Activated CD4-positive, alpha-beta T cell treated with anti-CD3 and anti-CD28 coated beads, Interleukin-10, Interleukin-2, amounts not matched to agents 100 ng/mL and 50 ng/mL, durations not matched to agents 16 hours and 8 hours (primary cell): ENCODE results near the gene MAP4K5.
"Not testable (repeated sequence)": the region's sequence is repeated elsewhere in the genome, so short reads cannot be mapped to it uniquely, and the experiment has no call there.

Source experiments
- DNase-seq: peaks from one replicate; pipeline ENCODE4 v3.0.0-alpha.2; 2020

Gene MAP4K5

DNA sequence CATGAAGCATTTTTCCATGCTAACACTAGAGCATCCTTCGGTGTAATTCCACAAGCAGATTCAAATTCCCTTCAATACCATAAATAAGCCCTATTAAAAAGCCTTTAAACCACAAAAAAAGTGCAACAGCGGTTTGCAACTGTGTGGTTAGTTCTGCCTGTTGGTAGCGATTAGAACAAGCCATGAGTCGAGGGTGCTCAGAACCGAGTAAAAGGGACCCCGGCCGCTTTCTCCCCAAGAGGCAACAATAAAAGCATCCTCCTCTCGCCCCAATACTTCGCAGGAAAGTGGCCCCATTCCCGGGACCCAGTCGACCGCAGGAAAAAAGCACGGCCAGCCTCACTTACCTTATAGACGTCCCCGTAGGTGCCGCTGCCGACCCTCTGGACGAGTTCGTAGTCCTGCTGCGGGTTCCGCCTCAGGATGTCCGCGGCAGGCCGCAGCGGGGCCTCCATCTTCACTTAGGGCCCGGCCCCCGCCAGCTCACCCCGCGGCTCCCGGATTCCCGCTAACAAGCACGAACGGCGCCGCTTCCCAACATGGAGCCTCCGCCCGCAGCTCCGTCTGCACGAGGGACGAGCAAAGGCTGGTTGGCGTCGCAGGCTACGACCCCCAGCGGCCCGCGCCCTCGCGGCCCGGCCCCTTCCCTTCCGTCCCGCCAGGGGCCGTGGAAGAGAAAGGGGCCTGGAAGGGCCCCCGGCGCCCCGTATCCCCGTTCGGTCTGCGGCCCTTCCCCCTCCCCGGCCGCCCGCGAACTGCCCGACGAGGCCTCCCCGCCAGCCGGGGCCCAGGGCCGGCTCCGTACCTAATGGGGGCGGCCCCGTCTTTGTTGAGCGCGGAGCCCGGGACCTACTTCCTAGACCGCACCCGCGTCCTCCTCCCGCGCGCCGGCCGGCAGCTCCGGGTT is 521 bp downstream of the MAP4K5 start:
- peak; percentile 31 for DNase-seq

DNA sequence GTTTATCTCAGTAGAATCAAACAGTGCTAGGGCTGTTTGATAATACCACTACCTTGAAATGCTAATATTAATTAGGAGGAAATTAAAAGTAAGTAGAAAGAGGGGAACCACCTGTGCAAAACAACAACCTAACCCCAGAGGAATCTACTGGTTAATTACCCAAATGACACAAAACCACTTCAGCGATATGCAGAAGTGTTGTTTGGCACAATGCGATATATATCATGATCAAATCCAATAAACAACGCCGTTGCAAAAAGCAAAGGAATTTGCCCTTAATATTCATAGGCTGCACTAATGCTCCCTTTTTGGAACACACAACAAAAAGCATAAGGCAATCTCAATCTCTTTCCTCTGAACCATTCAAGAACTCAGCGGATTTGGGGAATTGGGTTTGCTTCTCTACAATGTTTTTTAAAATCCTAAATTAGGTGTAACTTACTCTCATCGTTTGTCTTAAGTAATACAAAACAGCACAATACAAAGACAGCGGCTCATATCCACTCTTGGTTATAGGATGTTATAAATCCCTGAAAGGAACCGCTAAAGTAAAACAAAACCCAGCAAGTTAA is 1.5 kb downstream of the MAP4K5 start:
- no peak for DNase-seq

DNA sequence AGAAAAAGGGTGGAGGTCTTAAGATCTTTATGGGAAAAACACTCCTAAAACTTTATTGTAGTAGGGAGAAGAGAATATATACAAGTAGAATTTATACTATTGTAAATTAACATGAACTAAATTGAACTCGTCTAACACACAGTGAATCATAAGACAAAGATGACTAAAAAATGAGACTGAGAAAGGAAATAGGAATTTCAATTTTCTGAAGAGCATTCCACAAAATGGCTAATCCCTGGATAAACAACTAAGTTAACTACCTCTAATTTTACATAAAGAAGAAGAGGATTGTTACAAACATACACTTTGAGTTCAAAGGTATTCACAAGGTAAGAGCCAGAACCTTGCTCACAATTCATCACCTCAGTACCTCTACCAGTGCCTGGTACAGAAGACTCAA is 2.0 kb downstream of the MAP4K5 start:
- DNase-seq: no peak

DNA sequence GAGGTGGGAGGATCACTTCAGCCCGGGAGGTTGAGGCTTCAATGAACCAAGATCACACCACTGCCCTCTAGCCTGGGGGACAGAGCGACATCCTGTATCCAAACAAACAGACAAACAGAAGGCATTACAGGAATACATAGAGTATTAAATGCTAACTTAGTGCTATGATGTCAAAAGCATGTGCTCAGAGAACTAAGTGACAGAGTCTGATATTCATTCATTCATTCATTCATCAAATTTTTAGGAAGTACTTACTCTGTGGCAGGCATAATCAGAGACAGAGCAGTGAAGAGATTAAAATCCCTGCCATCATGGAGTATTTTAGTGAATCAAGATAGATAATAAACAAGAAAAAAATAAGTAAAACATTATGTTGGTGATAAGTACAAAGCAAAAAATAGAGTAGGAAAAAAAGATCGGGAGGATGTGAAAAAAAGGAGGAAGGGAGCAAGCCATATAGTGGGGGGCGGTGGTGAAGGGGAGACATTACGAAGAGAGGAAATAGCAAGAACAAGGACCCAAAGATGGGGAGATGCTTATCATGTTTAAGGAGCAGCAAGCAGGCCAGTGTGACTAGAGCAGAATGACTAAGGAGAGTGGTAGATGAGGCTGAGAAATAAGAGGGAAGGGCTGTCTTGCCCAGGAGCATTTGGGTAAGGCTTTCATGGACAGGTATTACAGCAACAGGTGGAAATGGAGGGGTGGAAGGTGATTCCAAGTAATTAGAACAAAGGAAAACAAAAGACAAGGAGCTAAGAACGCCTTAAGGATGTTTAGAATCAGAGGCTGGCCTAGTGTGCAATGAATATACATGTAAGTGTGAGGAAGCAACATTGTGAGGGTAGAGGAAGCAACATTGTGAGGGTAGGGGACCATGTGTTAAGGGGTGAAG is 2.8 kb downstream of the MAP4K5 start:
- no peak for DNase-seq

DNA sequence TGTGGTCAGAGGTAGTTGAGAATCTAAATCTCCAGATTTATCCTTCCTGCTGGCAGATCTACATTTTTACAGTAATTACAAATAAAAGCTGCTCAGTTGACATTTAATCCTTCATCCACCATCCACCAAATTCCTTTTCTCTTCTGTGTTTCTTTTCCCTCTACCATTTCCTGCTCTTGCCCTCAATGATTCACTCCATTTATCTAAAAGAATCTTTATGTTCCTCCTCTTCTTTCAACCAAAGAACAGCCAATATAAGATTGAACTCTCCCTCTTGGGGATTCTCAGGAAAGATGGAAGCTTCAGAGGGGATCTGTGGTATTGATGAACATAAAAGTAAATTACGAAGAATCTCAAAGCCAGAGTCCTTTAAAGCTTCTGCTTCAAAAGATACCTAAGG is 4.4 kb downstream of the MAP4K5 start:
- no peak for DNase-seq

DNA sequence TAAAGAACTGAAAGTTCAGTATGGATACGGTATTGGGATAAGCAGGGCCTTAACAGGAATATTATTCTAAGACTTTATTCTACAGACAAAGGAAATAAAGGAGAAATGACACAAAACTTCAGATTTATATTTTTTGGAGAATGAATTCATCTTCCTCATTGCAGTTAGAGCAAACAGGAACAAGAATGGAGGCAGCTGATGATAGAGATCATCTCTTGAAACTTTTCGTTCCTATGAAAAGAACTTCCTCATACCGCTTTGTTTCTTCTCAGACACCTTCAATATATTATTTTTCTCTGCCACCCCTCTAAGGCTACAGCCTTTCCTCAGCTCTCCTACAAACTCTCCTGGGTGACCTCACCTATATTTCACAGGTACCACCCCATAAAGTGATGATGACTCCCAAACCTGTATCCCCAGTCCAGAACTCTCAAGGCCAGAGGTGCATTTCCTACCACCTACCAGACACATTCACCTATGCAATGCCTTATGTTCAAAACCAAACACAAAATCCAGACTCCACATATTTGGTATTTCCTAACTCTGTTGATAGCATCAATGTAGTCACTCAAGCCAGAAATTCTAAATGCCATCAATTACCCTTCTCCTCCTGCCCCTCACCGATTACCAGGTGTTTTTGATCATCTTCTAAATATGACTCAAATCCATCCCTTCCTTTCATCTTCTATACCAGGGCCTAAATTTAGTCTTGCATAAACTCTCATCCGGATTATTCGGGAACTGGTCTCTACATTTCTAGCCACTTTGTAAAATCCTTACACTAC is 7.4 kb downstream of the MAP4K5 start:
- no peak for DNase-seq

DNA sequence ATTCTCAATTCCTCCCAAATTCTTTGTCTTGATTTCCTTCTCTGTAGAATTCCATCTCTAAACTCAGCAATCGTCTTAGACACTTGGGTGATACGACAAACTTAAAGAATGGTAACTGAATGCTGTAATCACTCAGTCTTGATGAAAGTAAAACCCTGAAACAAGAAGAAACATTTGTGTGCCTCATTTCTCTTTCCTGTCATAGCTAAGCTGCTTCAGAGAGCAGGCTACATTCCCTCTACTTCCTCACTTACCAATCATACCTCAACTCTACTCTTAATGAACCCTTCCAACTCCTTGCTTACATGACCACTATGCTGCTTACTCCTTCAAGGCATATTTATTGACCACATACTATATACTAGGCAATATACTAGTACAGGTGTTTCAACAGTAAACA is 8.3 kb downstream of the MAP4K5 start:
- peak; percentile 34 for DNase-seq

DNA sequence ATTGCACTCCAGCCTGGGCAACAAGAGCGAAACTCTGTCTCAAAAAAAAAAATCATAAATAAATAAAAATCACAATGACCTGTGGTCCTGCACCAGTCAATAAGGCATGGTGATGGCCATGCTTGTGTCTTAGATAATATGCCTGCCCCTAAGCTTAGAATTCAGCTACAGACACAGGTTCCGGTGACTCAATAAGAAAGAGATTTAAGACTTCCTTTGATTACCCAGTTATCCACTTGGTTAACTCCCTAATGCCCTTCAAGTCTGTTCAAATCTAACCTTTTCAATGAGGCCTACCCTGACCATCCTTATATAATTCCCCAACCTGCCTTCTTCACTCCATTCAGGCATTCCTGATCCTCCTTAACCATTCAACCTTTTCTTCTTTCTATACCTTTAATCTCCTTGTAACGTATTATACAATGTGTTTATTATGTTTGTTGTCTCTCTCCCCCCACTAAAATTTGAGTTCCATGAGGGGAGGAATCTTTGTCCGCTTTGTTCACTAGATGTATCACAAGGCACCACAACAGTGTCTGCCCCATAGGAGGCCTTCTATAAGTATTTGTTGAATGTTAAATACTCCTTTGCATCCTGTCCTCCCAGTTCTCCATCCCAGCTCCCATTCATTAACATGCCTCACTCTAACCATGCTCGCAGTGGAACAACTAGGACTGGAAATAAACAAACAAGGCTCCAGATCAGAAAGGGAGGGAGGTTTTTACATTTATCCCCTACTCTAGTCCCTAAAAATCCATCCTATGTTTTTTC is 8.9 kb downstream of the MAP4K5 start:
- DNase-seq: no peak

DNA sequence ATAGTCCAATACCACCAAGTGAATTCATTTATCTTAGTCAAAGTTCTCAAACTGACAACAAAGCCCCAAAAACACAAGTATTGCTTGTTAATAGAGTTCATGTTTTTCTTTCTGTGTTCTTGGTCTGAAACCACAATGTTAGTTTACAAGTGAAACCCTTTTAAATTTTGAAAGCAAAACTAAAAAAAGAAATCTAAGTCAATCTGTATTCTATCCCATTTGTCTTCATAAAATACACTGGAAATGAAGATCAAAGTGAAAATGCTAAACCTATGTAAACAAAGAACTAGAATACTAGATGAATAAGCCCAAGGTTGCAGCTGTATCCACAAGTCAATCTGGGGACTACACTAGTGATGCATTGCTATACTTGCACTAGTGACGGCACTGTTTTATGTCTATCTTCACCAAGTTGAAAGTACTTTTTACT is 10.4 kb downstream of the MAP4K5 start:
- peak; percentile 79 for DNase-seq

DNA sequence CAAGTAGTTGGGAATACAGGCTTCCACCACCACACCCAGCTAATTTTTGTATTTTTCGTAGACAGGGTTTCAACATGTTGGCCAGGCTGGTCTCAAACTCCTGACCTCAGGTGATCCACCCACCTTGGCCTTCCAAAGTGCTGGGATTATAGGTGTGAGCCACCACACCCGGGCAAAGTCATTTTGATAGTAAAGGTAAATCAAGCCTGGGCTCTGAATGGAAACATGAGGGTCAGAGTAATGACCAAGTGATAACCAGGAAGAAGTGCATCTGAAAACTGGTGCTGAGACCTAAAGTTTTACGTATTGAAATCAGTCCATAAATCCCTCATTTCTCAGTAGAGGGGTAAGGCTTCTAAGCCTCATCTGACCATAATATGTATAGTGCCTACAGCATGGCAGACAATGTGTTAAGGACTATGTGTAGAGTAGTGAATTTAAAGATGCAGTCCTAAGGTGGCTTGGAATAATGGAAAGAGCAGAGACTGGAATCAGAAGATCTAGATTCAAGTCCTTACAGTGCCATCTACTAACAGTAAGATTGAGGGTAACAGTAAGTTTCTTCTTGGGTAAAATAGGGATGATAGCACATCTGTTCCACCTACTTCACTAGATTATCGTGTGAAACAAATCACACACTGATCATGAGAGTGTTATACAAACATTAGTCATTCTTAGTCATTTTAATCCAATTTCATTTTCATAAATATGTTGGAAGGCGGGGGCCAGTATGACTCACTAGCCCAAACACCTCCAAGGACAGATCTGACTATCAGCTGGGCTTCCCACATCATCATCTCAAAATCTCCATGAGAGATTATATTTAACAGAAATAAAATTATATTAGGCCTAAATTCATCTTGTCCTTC is 11.2 kb downstream of the MAP4K5 start:
- DNase-seq: peak; percentile 89

DNA sequence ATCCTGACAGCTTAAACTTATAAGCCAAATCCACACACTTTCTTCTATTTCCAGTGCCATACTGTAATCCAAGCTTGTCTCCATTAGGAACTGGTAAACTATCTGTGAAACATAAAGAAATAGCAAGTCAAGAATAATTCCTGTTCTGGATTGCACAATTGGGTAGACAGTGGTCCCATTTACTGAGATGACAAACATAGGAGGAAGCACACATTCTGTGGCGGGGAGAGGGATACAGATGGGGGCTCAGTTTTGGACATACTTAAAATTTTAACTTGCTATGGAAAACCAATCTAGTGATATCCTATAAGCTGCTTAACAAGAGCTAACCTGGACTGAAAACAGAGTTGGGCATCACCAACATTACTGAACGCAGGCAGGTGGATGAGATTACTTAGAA is 16.3 kb downstream of the MAP4K5 start:
- no peak for DNase-seq

DNA sequence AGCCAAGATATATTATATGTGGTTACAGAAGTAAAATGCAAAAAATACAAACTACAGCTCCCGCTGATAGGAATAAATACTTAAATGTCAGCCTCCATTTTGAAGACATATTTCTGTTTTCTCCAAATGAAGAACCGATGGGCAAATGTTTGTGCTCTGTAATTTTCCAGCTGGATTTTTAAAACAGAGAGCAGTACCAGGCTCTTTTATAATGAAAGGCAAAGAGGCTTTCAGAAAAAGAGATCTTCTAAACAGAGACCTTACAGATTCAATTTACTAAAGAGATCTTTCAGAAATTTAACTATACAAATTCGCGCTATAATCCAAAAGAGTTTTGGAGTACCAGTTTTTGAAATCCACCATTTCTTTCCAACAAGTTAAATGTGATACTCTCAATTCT is 19.9 kb downstream of the MAP4K5 start:
- no peak for DNase-seq

DNA sequence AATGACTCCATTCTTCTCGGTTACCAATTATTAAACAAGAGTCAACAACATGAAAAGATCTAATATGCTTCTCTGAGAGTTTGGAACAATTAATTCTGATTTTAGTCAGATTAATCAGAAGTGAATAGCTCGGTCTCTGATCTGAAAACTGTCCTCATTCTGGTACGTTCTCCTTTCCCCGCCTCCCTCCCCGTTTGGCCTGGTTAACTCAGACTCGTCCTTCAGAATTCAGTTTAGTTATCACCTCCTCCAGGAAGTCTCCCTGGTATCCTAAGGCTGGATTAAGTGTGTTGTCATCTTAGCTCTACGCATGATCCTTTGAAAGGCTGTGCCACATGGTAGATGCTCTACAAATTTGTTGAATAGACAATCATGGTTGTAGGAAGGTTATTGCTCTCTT is 22.2 kb downstream of the MAP4K5 start:
- DNase-seq: no peak

DNA sequence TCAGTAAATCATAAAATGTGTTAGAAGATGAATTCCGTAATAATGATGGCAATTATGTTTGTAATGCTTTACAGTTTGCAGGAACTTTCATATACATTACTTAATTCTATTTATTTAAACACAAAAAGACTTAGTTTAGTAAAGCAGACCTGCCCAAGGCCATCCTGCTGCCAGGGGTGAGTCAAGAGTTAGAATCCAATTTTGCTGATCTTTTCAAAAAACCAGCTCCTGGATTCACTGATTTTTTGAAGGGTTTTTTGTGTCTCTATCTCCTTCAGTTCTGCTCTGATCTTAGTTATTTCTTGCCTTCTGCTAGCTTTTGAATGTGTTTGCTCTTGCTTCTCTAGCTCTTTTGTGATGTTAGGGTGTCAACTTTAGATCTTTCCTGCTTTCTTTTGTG is 25.3 kb downstream of the MAP4K5 start:
- DNase-seq: not testable (repeated sequence)

DNA sequence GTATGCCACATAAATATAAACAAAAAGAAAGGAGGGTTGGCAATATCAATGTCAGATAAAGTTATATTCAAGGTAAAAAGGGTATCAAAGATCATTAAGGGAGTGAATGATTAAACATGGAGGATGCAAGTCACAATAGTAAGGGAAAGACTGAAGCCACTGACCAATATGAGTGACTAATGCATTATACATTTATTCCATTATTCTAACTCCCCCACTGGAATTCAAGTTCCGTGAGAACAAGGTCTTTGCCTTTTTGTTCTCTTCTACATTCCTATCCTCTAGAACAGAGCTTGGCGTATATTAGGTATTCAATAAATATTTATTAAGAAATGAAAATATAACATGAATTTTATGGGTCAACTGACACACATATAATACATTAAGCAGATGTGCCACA is 30.7 kb downstream of the MAP4K5 start:
- DNase-seq: no peak

DNA sequence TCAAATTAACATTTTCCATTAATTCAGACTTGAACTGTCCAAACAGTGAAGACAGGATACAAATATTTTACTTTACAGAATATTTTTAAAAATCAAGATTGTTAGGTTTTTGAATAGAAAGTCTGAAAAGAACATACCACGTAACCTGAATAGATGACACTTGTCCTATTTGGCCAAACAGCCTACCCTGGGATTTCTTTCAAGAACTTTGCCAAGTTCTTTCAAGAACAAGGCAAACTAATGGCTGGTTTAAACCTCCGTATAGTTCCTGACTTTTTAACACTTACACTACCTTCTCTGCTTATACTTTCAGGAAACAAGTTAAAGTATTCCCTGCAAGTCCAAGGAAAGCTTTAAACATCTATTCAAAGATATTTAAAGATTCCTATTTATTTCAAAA is 35.0 kb downstream of the MAP4K5 start:
- no peak for DNase-seq

DNA sequence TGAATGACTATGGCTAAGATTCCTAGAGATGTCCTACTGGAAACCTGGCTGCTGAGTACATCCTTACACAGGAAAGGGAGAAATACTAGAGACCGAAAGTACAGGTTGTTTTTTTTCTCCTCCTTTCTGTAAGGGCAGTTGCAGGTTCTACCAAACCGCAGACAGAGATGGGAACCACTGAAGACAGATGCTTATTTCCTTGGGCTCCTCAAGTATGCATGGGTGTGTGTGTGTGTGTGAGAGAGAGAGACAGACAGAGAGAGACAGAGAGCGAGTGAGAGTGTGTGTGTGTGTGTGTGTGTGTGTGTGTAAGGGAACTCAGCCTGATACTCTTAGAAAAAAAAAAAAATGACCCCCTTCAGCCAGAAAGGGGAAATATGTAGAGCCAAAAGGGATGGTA is 42.5 kb downstream of the MAP4K5 start:
- DNase-seq: no peak

DNA sequence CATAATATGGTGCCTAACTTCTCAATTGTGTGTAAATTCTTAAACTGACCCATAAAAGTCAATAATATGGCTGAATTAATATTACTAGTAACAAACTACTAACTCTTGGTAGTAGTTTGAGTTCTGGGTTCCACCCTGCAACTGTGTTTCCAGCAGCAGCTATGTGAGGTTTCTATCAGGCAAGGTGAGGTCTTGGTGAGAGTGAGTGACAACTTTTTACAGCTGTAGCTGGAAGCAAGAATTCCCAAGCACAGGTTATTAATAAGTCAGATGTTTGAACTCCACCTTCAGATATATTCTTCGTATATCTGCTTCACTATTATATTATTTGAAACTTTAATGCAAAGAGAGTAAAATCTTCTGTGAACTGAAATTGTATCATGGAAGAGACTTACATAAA is 43.8 kb downstream of the MAP4K5 start:
- no peak for DNase-seq

DNA sequence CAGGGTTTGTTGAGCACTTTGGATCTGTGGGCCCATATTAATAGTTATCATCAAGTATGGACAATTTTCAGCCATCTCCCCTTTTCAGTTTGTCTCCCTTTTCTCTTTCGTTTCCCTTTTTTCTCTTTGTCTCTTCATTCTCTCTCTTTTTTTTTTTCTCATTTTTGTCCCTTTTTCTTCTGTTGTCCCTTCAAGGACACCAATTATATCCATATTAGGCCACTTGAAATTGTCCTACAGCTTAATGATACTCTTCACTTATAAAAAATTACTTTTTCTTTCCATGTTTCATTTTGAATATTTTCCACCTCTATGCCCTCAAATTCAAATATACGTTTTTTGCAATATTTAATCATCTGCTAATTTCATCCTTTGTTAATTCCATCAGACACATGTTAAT is 53.3 kb downstream of the MAP4K5 start:
- DNase-seq: no peak

DNA sequence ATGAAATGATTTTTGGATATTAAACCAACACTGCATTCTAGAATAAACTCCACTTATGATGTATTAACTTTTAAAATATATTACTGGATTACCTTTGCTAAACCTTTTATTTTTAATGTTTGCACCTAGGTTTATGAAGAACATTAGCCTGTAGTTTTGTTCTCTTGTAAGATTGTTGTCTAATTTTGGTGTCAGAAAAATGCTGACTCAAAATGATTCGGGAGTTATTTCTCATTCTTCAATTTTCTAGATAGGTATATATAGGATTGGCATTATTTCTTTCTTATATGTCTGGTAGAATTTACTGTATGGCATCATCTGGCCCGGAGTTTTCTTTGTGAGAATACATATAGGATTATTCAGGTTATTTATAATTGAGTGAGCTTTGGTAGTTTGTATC is 54.6 kb downstream of the MAP4K5 start:
- DNase-seq: no peak

DNA sequence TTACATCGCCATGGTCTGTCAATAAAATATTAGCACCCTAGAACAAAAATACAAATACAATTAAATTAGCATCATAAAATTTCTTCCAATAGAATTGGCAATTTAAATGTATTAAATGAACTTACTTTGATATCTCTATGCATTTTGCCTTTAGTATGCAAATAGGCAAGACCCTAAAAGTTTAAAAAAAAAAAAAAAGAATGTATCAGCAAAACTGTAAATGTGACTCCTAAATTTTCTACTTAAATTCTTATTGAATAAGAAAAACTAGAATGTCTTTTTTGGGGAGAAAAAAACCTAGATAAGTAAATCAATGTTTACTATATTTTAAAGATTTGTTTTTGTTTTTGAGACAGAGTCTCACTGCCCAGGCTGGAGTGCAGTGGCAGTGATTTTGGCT is 56.2 kb downstream of the MAP4K5 start:
- DNase-seq: no peak
